Erythroblast (primary cell): ENCODE measurements around the gene ANKRD61.

Experiments
- GATA1 ChIP-seq: IDR thresholded peaks from 2 replicates; pipeline ENCODE4 v1.6.1; 2011; ENCODE audit warnings: low read depth, mild to moderate bottlenecking, control low read depth, low read length, moderate library complexity
- POLR2A ChIP-seq: IDR thresholded peaks from 2 replicates; pipeline ENCODE4 v1.6.1; 2011; ENCODE audit warnings: mild to moderate bottlenecking, low read length

DNA sequence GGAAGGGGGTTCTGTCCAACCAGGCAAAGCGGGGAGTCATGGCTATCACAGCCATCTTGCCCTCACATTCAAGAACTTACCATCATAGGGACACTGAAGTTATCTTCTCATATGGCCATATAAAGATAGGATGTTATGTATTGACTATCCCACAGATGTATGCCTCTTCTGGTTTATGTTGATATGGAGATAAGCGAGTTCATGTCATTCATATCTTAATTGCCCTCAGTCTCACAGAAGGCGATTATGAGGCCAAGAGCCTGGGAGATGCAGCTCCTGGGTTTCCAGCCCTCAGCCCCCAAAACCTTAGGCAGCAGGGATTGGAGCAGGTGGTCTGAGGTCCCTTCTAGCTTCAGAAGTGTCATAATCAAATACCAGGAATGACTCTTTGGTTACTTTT, 8.5 kb upstream of the ANKRD61 start:
- TF ChIP-seq POLR2A (no peak), GATA1 (no peak)
